D721Med (cell line): ENCODE data around the gene MYO1F.

Source experiments
- DNase-seq: peaks from one replicate; pipeline ENCODE4 v3.0.0; 2011; ENCODE audit warnings: low spot score; ENCODE audit not compliant: insufficient read length
- FAIRE-seq: peaks from 2 replicates; lab custom pipeline; 2011; peaks lifted over from hg19 to GRCh38; lab: Jason Lieb, UNC
- CTCF ChIP-seq: IDR thresholded peaks from 2 replicates; pipeline ENCODE4 v1.5.1; 2012; ENCODE audit warnings: mild to moderate bottlenecking, control low read depth; ENCODE audit not compliant: insufficient read depth; ENCODE audit errors: missing control alignments

The MYO1F gene

DNA sequence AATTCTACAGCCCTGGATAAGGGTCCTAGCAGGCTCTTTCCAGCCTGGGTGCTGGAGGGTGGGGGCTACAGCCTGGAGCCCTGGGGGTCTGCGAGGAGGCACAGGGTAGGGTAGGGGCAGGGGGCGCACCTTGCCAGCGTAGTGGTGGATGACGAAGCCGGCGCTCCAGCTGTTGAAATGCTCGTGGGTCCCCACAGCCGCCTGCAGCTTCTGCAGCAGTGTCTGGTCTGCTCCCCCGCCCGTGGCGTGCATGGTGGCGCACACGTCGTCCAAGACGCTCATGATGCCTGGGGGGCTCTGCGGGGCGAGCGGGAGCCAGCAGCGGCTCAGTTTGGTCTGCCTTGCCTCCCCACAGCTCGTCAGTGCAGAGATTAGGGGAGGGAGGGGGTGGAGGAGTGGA, 33.1 kb downstream of the MYO1F start:
- FAIRE-seq (no peak), DNase-seq (no peak)
- no peak for TF ChIP-seq CTCF

- DNase-seq (no peak), FAIRE-seq (no peak)
- TF ChIP-seq CTCF: no peak
Measured at GRCh38 chr19:8539621-8540149, 37.6 kb downstream of the MYO1F start.

GRCh38 chr19:8537099-8537498, 40.1 kb downstream of the MYO1F start:
- TF ChIP-seq CTCF: no peak
- FAIRE-seq: no peak
- no peak for DNase-seq

DNA sequence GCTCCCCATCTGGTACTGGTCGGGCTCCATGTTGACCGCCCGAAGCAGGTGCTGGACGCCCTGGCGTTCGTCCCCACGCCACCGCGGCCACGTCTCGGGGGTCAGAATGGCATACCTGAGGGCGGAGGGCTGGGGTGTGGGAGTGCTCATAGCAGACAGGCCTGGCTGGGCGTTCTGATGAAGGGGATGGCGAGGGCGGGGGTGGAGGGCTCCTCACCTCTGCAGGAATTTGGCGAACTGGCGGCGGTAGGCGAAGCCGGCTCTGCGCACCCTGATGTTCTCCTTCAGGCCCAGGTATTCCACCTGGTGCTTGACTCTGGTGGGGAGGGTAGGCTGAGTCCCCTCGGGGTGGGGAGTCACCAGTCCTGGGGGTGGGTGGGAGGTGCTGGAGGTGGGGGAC, 41.0 kb downstream of the MYO1F start:
- no peak for TF ChIP-seq CTCF
- no peak for FAIRE-seq

DNA sequence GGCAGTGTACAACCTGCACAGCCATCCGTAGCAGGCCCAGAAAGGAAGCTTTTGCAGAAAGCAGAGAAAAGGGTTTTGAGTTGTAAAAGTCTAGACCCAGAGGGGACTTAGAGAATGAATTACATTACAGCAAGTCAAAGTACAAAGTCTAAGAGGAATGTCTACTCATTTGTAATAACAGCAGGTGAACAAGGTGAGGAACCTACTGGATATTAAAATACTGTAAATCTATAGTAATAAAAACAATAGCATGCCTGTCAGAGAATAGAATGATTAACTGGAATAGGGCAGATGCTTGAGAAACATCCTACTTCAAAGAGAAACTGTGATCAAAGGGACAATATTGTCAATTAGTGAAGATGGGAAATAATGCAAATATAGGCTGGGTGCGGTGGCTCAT, 45.0 kb downstream of the MYO1F start:
- DNase-seq (no peak), FAIRE-seq (no peak)
- no peak for TF ChIP-seq CTCF

More for the DNA sequence above, 41.0 kb downstream of the MYO1F start:
- no peak for DNase-seq

DNA sequence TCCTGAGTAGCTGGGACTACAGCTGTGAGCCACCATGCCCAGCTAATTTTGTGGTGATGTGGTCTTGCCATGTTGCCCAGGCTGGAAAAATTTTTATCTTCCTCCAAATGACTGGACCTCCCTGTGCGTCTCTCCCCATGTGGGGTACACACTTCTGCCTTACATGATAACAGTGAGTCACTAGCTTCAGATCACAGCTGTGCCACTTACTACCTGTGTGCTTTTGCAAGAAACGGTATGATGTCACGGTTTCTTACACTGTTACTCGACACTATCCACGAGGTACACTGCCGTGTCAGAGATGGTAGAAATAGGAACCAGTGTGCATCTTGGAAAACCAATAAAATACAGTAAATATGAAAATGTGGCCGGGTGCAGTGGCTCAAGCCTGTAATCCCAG, 45.8 kb downstream of the MYO1F start:
- TF ChIP-seq CTCF: no peak
- FAIRE-seq (no peak), DNase-seq (no peak)

DNA sequence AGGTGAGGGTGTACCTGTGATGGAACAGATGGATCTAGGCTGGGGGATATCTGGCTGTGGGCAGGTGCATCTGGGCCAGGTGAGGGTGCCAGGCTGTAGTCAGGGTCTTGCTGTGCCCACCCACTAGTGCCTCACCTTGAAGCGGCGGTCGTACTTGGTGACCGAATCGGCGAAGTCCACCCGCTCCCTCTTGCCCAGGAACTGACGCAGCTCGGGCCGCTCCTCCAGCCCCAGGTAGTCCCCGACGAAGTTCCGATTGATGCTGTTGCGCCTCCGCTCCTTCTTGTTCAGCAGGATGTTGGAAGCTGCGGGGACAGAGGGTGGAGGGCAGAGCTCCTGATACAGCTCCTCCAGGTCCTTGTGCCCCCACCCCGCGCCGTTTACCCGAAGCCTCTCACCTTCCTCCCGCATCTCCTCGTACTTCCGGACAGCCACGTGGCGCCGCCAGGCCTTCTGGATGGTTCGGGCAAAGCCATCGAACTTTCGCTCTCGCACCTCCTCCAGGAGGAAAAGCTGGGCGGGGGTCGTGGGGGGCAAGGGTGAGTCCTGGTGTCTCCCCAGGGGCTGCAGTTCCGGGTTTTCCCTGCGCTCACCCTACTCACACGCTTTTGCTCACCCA, 47.1 kb downstream of the MYO1F start:
- DNase-seq (no peak), FAIRE-seq (no peak)
- TF ChIP-seq CTCF: no peak
